ENCODE data around the gene SCGB1A1. TPM values are rescaled to one million over a fixed set of nuclear protein-coding genes. Genes with fewer than 3 reads are reported as not detected.

SCGB1A1 gene
- polyA plus RNA-seq, 5 donors = 3.8 to 59.5 (median 30.1) TPM

DNA sequence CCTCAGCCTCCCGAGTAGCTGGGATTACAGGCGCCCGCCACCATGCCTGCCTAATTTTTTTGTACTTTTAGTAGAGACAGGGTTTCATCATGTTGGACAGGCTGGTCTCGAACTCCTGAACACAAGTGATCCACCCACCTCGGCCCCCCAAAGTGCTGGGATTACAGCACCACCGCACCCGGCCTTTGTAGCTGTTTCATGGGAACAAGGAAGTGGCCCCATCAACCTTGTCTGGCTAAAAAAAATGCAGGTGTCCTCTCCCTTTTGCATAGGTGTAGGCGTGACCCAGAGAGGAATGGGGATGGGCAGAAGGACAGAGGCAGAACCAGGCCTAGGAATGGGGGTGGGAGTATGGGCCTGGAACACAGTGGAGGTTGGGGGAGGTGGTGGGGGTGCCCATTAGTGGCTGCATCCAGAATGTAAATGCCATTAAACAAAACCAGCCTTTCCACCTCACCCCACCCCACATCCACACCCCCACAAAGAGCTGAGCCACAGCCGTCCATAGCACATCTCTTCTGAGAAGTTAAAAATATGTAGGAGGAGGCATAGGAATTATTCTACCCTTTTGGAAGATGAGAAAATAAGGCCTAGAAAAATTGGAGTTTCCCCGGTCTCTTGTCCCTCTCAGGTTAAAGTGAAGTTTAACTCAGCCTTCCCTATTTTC is 22.8 kb upstream of the SCGB1A1 start:
- DNase-seq = no peak

DNA sequence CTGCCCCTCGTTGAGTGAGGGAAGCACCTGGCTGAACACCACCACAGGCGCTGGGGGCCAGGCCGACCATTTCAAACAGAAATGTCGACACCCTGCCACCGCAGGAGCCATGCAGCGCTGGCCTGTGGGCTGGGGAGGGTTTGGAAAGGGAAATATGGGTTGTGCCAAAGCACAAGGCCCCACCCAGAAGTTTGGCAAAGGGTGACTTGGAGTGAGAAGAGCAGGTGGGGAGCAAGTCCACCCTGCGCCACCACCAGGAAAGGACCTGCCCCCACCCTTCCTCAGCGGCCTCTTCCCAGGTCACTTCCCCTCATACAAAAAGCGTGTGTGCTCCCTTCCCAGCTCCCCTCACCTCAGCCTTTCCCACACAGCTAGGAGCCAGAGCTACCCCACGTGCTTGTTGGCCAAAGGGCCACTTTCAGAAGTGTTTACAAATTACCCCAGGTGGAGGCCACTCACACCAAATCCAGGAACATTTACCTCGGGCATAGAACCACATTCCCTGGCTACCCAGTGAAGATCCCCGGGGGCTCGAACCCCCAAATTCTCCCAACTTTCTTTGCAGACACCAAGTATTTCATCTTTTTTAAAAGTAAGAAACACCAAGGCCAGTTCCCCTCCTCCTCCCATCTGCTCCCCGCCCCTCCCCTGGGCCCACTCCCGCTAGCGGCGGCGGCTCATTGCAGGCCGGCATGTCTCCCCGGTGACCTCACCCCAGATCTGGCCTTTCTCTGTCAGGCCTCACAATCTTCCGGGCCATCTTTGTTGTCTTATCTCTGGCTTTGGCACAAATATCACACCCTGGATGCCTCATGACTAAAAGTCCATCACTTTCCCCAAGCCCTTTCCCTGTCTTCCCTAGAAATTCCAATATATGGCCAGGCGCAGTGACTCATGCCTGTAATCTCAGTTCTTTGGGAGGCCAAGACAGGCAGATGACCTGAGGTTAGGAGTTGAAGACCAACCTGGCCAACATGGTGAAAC is 20.5 kb upstream of the SCGB1A1 start:
- DNase-seq = no peak

DNA sequence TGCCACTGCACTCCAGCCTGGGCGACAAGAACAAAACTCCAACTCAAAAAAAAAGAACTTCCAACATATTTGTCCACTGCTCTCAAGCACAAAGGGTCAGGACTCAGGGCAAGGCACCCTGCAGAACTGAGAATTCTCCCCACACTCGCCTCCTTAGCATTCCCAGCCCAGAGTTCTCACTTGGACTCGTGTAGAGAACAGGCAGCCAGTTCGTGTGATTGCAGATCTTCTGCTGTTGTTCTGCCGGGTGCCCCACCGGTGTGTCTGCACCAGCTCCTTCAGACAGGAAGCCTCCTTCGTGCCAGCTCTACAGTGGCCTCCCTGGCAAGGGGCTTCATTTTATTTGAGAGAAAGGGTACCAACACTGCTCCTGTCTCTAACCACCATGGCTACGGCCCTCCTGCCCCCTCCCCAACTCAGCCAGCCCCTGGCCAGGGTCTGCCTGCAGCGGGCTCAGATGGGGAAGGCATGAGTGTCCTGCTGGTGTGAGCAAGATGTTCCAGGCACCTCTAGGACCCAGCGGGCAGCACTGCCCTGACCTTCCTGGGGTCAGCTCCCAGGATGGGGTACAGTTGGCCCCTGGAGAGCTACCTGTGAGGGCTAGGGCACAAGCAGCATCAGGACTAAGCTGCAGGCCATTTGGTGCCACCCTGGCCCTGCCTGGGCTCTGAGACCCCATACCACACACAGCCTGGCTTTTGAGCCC is 19.5 kb upstream of the SCGB1A1 start:
- no peak for DNase-seq

DNA sequence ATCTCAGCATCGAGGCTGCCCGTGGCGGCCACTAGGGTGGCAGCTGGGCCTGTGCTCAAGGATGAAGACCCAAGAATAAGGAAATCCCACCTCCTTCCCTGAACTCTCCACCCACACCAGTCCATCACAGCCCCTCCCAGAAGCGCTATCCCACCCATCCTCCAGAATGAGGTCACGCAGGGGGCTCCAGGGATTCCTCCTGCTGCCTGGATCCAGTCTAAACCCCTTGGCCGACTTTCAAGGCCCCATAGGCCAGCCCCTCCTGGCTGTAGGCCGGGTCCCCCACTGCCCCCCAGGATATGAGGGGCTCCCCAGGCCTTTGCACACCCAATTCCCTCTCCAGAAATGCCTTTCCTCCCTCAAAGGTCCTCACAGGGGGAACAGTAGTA is 19.0 kb upstream of the SCGB1A1 start:
- DNase-seq = peak in 1 of 2 donors; percentile 50

GRCh38 chr11:62400281-62400680 is 18.6 kb upstream of the SCGB1A1 start:
- DNase-seq = no peak

DNA sequence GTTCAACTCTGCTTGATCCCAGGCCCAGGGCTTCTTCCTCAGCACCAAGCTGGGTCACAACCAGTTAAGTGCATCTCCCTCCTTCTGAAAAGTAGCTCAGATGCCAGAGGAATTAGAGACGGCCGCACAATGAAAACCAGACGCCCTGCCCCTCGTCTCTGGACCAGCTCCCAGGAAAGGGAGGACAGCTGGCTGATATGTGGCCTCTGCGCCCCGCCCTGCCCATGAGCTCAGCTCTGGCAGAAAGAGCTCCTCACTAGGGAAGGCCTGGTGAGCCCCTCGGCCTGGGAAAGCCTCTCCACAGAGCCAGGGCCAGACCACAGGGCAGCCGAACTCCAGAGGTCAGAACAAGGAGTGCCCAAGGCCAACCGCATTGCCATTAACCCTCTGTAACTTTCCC is 18.1 kb upstream of the SCGB1A1 start:
- peak; percentile 85 to 88 for DNase-seq

DNA sequence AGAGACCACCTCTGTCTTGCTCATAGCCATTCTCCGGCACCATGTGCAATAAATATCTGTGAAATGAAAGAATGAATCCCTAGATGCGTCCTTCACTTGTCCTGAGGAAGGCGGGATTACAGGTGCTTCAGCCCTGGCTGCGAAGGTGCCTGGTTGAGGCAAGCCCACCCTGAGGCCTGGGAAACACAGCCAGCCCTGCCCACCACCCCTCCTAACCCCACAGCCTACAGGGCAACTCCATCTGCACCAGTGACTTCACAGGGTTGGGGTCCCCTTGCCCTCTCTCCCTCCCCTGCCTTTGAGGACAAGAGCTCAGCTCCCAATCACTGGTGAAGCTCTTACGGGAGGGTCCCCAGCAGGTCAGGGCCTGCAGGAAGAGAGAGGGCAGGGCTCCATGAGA is 17.5 kb upstream of the SCGB1A1 start:
- no peak for DNase-seq

DNA sequence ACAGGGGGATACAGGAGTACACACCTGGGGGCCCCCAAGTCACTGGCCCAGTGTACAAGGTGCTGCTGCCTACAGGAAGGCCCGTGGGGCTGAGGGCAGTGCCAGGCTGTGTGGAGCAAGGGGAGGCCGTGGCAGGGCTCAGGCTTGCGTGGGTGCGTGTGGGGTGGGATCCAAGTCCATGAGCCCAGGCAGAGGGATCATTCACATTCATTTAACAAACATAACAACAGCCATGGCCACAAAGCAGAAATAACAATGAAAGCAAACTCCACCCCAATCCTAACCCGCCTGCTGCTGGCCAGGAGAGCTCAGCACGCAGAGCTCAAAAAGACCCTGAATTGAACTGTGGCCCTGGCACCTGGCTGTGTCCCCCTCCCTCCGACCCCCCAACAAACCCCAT is 17.0 kb upstream of the SCGB1A1 start:
- no peak for DNase-seq

- no peak for DNase-seq
Measured at GRCh38 chr11:62402226-62402959, 16.4 kb upstream of the SCGB1A1 start.

DNA sequence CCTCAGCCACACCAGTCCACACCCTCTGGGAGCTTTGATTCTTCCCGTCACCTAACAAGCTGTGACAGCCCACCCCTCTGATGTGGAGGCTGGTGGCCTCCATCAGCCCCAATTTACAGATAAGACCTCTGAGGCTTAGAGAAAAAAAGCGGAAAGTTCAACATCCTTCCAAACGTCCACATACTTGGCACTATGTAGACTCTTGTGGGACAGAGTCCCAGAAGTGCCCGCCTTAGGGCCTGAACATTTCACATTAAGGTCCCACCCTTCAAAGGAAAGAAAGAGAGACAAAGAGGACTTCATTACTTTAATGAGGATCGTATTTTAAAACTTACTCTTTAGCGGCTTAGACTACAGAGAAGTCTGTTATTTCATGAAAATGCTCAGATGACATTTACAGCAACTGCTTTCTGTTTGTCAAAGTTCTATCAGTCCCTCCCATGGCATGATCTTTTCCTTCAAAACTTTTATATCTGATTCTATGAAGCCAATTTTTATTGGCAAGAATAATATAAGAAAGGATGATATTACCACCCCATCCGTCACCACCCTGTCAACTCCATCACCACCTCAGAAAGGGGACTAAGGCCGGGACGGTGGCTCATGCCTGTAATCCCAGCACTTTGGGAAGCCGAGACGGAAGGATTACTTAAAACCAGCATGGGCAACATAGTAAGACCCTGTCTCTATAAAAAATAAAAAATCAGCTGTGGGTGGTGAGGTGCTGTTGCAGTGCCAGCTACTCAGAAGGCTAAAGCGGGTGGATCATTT is 15.7 kb upstream of the SCGB1A1 start:
- DNase-seq = no peak

DNA sequence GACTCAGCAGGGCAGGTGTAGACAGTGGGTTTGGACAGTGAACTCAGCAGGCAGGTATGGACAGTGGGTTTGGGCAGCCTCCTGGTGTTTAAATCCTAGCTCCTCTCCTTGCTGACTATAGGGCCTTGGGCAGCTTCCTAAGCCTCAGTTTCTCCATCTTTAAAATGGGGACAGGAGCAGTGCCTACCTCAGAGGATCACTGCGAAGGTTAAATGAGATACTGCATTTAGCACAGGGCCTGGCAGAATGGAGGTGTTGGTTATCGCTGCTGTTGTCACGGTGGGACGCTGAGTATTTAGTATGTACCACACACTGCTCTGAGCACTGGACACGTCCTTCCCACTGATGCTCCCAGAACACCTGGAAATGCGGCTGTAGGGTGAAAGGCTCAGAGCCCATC is 14.4 kb upstream of the SCGB1A1 start:
- DNase-seq = no peak

DNA sequence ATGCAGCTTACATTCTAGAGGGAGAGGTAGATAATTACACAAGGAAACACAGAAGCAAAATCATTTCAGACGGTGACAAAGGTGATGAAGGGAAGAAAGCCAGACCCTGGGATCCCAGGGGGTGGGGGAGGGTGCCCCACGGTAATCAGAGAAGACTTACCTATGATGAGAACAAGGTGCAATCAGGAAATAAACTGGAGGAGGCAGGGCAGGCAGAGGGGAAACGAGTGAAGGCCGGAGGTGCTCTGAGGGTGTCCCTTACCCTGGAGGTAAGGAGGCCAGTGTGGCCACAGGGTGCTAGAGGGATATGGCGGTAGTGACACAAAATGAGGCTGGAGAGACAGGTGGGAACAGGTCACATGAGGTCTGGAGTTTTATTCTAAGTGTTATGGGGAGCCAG is 13.9 kb upstream of the SCGB1A1 start:
- DNase-seq = no peak

GRCh38 chr11:62406034-62406433 is 12.8 kb upstream of the SCGB1A1 start:
- DNase-seq = no peak

DNA sequence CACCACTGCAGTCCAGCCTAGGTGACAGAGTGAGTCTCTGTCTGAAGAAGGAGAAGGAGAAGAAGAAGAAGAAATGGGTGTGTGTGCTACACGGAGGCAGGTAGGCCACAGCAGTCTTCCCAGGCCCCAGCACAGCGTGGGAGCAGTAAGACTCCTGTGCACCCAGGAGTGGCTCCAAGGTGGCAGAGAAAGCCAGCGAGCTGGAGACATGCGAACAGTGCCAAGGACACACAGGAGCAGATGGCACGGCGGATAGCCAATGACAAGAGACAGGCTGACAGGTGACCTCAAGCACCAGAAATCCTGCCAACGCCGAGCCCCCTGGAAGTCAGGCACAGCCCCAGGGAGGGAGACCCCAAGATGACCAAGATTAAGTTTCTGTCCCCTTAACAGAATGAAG is 9.0 kb upstream of the SCGB1A1 start:
- no peak for DNase-seq

GRCh38 chr11:62410972-62411371 is 7.9 kb upstream of the SCGB1A1 start:
- no peak for DNase-seq

GRCh38 chr11:62411524-62411923 is 7.3 kb upstream of the SCGB1A1 start:
- DNase-seq = no peak

- no peak for DNase-seq
Measured at GRCh38 chr11:62413060-62413696, 5.7 kb upstream of the SCGB1A1 start.

DNA sequence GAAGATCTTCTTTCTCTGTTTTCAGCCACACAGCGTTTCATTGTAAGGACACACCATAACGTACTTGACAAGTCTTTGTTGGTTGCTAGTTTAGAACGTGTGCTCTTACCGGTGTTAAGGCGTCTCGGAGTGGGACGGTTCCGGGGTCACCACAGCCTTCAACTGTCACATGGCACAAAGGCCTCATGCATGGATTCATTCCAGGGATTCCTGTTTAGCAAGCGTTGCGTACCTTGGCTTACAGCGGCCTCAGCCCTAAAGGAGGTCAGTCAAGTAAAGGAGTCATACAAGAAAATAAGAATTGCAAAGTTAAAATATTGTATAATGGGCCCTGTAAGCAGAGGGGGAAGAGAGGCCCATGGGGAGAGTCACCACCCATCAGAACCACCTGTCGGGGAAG is 2.2 kb upstream of the SCGB1A1 start:
- DNase-seq = no peak

DNA sequence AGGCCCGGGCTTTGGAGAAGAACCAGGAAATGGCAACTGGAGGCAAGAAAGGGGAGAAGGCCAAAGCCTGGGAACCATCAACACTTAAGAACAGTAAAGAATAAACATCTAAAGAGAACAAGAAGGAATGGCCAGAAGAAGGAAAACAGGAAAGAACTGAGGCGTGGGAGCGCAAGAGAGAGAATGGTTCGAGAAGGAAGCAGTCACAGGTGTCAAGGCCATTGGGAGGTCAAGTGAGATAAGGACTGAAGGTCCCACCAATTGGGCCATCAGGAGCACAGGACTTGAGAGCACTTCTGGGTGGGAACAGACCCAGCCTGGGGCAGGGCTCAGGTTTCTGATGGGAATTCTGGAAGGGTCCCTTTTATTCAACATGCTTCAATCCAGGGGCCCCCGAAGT is 697 bp upstream of the SCGB1A1 start:
- DNase-seq = no peak

DNA sequence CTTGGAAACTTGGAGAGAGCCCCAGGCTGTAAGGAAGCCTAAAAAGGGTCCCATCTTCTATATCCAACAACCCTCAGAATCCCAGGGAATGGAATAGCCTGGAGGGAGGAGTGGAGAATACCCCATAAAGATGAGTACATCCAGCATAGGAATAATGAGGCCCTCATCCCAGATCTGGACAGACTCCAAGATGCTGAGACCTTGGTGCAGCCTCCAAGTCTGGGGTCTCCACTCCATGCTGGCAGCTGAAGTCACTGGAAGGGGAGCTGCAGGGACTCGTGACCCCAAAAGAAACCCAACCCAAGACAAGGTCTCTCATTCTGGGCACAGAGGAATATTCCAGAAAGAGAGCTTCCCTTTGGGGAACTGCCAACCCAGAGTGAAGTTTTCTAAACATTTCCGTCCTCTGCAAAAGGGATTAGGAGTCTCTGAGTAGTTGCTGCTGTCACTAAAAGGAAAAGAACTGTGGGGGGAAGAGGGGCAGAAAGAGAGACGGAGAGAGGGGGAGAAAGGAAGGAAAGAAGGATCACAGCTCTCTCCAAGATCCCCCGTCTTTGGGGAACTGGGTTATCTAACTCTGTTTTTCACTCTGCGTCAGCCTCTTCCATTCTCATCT is 589 bp downstream of the SCGB1A1 start:
- peak; percentile 93 to 95 for DNase-seq
